Measurements from ENCODE around the gene GRPEL1.

GRPEL1 gene

DNA sequence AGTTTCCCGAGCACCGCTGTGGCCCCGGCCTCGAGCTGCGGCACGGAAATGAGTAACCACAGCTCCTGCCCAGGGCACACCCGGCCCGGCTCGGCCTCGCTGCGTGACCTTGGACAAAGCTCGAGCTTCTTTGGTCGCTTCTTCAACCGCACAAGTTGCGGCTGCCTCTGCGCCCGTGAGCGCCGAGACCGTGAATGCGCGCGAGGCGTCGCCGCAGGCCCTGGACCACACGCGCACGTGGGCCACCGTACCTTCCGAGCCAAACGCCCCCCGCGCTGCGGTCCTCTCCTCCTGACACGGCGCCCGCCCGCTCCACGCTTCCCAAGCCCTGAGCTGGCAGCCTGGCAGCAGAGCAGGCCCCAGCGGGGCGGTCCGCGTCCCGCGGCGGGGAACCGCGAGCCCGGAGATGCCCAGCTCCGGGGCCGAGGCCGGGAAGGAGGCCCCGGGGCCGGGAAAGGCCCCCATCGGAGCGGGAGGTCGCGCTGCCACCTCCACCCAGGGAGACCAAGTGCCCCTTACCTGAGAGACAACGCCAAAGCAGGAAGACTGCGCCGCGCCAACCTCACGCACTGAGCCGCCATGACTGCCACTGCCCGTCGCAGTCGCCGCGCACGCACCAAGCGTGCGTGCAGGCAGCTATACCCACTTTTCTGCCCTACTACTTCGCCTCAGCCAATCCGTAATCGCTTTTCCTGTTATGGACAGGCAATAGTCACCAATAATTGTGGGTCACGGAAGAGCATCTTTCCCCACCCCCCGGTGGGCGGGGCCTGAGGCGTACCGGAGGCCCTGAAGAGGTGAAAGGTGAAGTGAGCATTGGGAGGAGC lies at the start of gene GRPEL1:
Gene GRPEL1 (minus strand): TSS at position 613 of the 827 bp plus-strand sequence. CDS start 32 bp downstream, at position 581.
- DNase-seq: peak; percentile 79

DNA sequence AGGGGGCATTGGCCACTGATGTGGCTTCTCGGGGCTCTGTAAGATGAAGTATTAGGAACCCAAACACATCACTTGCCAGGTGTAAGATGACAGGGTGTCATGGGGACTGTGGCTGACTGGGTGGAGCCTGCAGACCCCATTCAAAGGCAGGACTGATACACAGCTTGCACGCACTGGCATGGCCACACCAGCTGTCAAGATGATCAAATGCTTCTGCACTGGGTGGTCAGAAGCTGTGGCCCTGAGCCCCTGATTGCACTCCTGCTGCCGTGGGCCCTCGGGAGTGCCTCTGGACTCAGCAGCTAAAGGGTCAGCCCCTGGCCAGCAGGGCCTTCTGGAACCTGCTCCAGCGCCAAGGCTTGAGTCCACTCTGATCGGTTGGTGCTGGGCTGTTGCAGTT lies 48.8 kb upstream of the GRPEL1 start:
- no peak for DNase-seq

DNA sequence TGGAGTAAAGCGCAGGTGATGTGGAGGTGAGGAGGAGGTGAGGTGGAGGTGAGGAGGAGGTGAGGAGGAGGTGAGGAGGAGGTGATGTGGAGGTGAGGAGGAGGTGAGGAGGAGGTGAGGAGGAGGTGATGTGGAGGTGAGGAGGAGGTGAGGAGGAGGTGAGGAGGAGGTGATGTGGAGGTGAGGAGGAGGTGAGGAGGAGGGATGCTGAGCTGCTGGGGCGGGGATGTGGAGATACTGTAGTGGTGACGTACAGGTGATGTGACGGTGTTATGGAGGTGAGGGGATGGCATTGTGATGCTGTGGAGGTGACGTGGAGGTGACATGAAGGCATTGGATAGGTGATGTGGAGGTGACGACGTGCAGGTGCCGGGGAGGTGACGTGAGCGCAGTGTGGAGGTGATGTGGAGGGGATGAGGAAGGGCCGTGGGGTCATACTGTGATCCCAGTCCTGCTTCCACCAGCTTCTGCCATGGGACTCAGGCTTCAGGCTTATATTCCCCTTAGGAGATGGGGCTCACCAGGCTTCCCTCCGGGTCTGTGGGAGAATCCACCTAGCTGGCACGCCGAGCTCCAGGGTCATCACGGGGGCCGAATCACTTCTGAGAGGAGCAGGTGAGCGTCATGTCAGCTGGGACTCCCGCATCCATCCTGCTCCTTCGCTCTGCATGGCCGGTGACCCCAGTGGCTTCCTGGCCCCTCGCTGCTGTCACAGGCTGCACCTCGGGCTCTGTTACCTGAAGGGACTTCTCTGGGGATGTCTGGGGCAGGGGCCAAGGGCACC lies 47.9 kb upstream of the GRPEL1 start:
- DNase-seq: no peak

DNA sequence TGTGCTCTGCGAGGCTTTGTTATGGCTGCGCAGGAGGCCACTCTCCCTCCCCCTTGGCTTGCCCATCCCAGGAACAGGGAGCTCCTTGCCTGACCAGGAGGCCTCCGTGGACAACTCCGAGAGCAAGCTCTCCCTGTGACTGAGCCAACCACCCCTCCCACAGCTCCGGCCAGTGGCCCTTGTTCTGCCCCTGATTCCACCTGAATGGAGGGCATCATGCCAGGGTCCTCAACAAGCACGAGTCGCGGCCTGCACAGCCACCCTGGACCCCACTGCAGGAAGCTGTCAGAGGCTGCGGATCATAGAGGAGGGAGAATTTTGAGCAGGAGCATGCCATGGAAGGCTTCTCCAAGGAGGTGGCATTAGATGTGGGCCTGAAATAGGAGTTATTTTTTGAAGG lies 44.8 kb upstream of the GRPEL1 start:
- no peak for DNase-seq

DNA sequence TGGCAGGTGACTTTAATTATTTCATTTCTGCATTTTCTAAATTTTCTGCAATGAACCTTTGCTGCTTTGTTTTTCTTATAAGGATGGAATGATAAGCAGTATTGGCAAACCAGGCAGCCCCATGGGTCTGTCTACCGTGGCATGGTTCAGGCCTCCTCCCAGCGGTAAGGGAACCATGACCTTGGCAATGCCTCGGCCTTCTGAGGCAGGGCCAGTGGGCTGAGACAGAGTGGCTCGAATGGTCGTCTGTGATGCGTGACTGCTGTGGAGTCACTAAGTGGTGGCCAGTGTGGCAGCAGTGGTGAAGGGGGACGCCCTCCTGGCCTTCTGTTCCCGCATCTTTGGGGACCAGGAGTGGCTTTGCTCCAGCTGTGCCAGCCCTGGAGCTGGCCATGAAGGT lies 43.6 kb upstream of the GRPEL1 start:
- DNase-seq: no peak

DNA sequence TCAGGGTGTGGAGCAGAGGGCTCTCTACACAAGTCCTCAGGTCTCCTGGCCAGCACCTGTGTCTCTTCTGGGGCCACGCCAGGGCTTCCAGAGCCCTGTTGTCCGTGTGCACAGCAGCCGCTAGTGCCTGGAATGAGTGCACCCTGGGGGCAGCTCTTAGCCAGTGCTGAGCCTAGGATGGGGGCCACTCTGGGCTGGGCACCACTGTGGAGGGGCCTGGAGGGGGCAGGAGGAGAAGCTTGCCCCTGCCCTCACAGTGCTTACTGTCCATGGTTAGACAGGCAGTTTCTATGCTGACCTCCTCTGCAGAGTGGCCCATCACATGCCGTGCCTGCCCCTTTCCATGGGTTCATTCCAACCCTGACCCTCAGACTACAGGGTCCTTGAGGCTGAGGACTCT lies 42.7 kb upstream of the GRPEL1 start:
- DNase-seq: no peak

DNA sequence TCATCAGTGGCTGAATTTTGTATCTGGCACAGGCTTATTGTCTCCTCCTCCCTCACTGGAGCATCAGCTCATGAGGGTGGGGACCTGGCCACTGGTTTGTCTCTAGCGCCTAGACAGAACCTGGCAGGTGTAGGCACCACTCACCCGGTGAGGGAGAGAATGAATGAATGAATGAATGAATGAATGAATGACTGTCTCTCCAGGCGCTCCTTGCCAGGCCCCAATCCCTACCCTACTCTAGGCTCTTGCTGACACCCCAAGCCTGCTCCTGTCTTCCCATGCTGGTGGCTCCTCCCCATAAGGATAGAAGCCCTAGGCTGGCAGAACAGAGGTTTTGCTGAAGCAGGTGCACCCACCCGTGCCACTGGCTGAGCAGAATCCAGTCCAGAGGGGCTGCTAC lies 41.3 kb upstream of the GRPEL1 start:
- no peak for DNase-seq

DNA sequence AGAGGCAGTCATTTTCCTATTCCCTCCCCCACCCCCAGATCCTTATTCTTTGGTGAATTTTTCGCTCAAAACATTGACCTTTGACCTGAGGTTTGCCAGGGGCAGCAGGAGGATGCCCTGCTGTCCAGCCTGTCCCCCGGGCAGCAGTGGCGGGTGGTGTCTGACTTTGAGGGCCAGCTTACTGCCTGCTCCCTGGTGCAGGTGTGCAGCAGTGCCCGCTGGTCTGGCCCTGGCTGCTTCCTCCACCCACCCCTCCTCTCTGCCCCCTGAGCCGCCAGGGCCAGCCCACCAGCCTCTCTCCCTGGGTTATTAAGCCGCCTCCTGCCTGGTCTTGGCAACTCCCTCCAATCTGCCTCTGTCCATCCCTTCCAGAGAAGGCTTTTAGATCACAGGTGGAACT lies 40.8 kb upstream of the GRPEL1 start:
- no peak for DNase-seq

DNA sequence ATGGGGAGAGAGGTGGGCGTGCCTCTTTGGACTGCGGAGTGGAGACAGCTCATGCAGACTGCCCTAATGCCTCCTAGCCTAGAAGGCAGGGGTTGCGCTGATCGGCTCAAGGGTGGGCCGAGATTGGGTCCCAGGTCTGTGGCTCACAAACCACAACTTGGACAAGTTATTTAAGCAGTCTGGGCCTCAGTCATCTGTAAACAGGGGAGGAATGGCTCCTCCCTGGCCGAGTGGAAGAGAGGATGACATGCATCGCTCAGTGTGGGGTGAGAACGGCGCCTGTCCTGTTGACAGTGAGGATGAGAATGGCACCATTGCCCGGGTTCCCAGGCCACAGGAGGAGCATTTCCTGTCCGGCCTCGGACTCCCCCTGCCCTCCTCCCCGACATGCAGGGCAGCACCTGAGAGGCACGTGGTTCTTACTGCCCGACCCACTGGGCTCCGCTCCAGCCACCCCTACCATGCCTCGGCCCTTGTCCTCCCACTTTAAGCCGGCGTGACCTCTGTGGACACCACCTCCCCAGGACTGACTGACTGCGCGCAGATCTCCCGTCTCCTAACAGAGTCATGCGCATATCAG lies 40.3 kb upstream of the GRPEL1 start:
- no peak for DNase-seq

DNA sequence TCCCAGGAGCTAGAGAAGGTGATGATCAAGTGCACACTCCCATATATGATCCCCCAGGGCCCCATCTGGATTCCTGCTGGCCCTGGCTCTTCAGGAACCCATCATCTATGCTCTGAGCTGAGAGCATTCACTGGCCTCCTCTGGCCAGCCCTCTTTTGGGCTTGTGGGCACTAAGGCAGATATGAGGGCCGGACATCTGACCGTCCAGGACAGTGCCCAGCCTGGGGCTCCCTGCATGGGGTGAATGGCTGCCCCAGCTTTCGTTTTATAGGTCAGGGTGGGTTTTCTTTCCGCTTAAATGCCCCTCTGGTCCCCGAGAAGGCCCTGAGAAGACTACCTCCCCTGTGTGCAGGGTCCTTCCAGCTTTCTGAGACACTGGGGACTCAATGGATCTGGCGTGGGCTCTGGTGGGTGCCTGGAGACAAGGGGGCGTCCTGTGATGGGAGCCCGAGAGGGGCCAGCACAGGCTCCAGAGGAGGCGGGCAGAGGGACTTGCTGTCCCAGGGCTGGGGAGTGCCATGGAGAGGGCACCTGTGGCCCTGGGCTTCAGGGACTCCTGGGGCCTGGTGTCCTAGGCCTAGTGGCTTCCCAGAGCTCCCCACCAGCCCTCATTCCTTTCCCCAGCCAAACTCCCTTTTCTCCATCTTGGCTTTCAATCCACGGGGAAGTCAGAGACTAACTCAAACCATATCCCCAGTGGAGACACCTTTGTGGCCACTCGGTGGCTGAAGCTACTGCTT lies 39.5 kb upstream of the GRPEL1 start:
- no peak for DNase-seq

DNA sequence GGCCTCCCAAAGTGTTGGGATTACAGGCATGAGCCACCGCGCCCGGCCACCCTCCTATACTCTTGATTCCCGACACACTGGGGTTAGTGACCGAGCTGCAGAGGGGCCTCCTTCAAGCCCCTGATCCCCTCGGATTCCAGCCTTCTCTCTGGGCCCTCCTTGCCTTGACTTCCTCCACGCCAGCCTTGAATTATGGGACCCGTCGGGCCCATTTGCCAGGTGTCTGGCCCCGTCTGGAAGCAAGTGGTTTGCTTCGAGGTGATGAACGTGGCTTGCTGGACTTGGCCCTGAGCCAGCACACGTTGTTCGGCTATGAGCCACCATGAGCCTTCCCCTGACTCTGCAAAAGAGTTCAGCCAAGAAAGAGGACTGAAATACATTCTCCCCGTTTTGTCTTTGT lies 37.4 kb upstream of the GRPEL1 start:
- DNase-seq: no peak

DNA sequence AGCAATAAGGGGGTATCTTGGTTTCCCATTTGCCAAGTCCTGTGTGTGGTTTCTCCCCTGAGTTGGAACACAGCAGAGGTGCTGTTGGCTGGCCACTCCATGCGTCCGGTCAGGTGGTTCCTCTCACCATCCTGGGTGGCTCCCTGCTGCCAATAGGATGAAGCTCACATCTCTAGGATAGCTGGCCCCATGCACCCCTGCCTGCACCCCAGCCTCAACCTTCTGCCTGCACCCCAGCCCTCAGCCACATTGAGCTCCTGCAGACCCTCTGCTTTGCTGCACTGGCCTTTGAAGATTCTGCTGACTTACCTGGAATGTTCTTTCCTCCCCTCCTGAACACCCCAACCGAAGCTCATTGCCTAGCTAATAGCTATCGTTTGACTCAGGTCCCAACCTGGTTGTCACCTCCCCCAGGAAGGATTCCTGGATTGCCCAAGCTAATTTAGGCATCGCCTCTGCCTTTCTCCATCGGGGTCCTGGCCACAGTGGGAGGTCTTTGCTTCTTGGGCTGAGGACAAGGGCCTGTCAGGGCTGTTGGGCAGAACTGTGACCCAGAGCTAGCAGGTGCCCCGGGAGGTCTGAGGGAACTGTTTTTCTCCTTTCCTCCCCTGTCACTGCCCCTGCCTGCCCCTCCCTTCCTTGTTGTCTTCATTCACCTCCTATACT lies 36.6 kb upstream of the GRPEL1 start:
- DNase-seq: no peak

DNA sequence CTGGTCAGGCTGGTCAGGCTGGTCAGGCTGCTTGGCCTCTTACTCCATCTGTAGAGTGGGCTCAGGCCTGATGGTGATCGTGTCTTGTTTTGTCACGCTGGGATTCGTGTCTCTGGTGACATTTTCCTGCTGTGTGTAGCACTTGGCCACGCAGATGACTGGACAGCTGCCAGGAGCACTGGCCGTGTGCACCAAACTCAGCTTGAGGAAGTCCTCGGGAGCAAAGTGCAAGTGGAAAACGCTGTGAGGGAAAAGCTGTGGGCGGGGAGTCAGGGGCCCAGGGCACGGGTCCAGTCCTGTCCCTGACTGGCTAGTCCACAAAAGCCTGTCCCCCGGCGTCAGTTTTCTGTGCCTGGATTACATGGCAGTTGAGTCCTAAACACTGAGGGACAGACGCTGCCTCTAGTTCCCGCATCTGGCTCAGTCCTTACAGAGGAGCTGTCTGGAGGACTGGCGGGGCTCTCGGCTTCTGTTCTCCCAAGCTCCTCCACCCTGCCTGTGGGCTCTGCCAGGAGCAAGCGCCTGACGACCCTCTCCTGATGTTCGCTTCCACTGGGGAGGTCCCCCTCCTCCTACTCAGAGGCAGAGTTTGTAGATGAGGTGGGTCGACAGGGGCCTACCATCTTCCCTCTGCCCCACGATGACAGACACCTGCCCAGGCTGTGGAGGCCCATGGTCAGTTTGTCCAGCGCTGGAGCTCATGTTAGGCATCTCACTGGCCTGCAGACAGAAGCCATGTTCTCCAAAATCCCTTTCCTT lies 35.9 kb upstream of the GRPEL1 start:
- no peak for DNase-seq

DNA sequence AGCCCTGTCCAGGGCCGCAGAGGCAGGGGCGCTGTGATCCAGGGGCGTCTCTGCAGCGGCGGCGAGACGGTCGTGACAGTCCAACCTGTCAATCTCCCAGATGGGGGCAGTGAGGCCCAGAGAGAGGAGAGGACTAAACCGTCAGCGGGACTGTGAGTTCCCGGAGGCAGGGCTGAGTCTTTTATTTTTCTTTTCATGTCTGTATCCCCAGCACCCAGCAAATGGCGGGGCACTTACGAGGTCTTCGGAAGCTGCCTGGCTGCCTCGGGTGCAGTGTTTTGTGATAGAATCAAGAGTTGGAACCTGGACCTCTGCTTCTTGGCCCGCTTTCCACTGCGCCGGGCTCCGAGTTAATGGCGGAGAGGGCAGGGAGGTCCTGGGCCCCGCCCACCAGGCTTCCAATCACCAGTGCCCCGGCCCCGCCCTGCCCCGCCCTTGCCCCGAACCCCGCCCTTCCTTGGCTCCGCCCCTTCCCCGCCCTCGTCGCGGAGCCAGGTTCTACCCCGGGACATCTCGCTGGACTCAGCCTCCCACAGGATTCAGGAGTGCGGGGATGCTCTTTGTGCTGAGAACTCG lies 35.3 kb upstream of the GRPEL1 start:
- peak; percentile 89 for DNase-seq

DNA sequence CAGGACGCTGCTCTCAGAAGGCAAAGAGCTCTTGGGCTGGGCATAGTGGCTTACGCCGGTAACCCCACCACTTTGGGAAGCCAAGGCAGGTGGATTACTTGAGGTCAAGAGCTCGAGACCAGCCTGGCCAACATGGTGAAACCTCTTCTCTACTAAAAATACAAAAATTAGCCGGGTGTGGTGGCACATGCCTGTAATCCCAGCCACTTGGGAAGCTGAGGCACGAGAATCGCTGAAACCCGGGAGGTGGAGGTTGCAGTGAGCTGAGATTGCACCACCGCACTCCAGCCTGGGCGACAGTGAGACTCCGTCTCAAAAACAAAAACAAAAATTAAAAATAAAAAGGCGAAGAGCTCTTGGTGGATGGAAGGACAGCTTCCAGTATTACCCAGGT lies 34.6 kb upstream of the GRPEL1 start:
- peak; percentile 60 for DNase-seq

DNA sequence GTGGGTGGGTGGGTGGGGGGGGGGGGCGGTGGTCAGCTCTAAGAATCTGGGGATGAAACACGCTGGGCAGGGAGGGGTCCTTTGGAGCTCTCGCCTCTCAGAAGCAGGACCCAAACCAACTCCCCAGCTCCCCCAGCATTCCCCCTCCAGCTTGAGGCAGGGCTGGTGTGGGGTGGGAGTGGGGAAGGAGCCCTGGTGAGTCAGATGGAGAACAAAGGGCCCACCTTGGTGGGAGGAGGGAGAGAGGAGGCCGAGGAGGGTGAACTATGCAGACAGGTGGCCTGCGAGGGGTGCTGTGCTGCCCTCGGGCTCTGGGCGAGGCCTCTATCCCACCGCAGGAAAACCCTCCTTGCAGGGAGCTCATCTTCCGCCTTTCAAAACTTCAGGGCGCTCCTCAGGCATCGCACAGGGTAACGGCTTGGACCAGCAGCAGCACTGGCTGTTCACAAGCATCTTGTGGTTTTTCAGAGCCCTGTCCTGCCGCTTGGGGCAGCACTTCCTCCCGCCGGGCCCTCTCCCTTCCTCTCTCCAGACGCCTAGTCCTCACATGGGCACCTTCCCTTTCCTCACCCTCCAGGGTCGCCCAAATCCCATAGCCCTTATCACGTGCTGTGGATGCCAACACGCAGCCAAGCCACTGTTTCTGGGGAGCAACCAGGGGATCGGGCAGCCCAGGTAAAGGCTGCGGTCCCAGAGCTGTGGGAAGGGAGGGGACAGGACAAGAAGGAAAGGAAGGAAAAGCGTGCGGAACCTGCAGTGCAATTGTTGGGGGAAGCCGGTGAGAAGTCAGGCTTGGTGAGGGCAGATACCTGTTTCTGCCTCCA lies 34.0 kb upstream of the GRPEL1 start:
- peak; percentile 79 for DNase-seq

DNA sequence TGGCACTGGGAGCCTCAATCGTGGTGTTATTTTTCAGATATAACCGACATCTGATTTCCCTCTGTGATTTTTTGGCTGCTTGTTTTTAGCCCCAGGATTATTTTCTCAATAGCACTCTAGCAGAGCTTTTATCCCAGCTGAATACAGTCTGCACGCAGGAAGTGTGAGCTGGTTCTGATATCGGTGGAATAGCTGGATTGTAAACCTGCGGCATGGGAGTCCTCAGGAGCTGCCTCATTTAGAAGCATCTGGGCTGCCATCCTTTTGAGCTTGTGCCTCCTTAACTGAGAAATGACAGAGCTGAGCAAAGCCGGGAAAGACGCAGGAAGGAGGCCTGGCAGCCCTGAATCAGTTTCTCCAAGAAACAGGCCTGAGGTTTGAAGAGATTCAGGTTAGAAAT lies 28.4 kb upstream of the GRPEL1 start:
- no peak for DNase-seq

DNA sequence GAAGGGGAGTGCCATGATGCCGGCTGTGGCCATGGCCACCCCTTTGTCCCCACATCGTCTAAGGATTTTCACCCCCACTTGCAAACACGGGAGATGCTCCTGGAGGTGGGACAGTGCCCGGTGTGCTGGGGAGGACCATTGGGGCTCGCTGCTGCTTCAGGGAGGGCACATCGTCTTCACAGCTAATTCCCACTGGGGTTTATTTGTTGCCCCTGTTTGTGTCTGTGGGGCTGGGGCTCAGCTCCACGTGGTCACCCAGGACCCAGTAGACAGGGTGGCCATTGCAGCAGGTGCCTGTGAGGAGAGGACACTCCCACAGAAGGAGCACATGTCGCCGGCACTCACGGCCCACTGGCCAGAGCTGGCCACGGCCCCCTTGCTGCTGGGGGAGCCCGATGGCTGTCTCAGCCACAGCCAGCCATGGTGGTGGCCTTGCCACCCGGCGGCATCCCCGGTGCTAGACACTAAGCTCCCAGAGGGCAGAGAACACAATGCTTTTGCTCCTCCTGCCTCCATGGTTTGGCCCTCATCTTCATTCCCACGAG lies 27.8 kb upstream of the GRPEL1 start:
- DNase-seq: no peak

DNA sequence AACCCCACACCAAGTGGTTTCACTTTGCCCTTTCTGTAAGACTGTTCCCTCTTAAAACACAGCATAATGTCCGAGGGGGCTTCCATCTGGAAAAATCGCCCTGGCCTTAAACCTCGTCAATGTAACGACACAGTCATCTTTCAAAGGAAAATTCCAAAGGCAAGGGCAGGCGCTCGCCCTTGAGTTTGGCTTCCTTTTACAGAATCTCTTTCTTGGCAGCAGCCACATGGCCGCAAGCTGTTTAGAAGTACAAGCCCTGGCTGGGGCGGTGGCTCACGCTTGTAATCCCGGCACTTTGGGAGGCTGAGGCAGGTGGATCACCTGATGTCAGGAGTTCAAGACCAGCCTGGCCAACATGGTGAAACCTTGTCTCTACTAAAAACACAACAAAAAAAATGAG lies 27.1 kb upstream of the GRPEL1 start:
- DNase-seq: no peak

DNA sequence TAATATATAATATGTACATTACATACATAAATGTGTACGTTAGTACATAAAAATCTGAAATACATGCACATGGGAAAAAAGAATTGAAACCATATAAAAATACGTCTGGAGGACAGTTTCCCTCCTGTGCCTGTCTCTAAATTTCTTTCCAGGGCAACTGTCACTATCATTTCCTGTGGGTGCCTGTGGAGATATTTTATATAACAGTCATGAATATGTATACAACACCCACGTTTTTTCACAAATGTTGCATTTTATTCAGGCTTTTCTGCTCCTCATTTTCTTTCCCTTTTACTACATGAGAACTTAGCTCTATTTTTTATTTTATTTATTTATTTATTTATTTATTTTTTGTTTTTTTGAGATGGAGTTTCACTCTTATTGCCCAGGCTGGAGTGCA lies 24.2 kb upstream of the GRPEL1 start:
- DNase-seq: no peak
